Measurements from ENCODE around the gene RAD51.

RAD51 gene

DNA sequence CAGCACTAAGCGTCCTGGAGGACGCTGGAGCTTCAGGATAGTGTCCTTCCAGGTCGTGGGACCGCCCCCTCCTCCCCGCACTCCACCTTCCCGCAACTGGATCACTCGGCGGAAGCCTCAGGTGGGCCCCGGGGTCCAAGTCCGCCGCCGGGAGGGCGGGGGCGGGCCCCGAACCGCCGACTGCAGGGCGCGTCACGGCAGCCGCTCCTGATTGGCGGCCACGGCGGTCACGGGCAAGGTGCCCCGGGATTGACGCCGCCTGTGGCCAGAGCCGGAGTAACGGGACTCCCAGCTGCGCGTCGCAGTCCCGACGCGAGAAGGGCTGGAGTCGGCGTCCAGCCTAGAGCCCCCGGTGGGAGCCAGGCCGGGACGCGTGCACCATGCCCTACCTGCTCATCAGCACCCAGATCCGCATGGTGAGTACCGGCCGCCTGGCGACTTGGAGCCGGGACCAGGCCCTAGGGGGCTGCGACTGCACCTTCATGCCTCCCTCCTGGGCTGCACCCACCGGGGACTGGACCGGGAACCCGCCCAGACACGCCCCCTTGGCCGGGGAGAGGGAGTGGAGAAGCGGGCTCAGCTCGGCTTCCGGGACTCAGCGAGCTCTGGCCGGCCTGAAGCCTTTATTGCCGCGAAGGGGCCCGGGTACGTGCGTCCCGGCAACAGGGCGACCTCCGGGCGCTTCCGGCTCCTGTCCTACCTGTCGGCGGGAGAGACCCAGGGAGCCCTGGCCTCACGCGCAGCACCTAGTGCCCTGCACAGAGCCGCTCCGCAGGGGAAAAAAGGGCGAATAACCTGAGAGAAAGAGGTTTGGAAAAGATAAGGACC, 69.0 kb downstream of the RAD51 start, which contains the start of gene GCHFR:
Gene GCHFR (plus strand): TSS at position 268 of the 828 bp plus-strand sequence. CDS start 113 bp downstream, at position 381.
- peak; percentile 66 for DNase-seq

- DNase-seq: no peak
These were observed 69.7 kb downstream of the RAD51 start for GRCh38 chr15:40764629-40765103.

DNA sequence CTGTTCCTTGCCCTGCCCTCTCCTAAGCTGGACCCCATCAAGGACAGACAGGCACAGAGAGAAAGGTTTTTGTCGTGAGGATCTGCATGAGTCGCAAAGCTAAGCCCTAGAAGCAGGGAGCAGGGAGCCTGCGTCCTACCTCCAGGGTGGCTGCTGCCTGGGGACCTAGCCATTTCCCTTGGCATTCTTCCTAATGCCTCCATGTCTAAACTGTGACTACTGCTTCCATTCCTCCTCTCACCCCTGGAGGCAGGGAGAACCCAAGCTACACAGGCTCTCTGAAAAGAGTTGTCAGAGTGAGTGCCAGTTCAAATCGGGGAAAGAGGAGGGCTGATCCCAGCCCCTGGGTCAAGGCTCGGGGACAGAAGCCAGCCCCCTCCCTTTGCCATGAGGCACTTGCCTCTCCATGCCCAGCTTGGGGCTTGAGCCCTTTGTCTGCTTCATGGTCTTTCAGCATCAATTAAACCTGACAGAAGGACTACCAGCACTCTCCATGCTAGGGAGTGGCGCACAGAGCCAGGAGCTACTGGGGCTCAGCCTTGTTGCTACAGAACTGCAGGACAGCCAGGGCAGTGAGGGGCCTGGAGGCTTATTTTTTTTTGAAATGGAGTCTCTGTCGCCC, 71.3 kb downstream of the RAD51 start:
- DNase-seq: no peak

- no peak for DNase-seq
These were observed 72.2 kb downstream of the RAD51 start for GRCh38 chr15:40766906-40767837.

DNA sequence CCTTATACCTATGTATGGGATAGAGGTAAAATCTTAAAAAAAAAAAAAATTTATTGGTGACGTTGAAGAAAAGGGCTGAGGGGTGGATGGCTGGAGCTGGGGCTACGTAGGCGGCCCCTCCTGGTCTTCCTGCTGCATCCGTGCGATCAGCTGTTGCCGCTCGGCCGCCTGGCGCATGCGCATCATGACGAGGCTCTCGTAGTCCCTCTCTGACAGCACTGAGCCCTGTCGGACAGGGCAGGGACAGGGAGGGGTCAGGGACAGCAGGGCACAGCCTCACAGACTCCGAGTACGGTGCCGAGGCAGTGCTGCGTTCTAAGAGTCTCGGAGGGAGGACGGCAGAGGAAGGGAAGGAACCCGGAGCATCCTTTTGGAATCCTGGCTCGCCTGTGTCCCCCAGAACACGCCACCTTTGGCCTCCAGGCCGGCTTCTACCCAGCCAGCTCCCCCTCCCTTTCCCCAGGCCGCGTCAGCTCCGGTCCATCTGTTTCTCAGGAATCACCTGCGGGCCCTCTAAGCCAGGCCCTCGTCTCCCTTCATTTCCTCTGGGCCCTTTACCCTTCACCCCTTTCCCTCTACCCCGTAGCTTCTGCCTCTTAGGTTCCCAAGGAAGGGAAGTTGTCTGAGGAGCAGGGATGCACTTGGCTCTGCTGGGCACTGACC, 73.0 kb downstream of the RAD51 start:
- DNase-seq: no peak

DNA sequence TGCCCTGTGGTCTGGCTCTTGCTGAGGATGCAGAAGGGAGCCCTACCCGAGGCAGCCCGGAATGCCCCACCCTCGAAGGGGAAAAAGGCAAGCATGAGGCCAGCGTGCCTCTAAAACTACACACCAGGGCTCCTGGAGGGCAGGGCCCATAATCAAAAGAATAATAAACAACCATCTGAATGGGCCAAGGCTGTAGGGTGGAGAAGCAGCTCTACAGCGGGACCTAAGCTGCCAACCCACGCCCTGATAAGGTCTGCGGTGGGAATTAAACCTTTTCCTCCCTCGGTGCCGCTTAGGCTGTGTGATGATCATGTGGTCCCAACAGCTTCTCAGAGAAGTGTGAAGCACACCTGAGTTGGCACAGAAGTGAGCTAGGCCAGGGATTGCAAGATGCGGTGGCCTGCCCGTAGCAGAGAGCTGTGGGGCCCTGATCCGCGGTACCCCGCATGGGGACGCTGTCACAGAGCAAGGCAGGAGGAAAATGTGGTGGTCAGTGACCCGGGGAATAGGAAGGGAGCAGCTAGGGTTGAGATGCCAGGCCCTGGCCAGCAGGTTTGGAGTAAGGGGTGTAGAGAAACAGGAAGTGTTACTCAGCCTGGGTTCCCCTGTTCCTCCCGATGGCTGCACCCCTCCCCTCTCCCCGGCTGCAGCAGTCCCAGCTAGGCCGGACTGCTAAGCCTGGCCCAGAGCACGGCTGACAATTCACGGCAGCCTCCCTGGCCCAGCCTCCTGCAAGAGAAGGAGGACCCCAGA, 73.7 kb downstream of the RAD51 start:
- DNase-seq: no peak

DNA sequence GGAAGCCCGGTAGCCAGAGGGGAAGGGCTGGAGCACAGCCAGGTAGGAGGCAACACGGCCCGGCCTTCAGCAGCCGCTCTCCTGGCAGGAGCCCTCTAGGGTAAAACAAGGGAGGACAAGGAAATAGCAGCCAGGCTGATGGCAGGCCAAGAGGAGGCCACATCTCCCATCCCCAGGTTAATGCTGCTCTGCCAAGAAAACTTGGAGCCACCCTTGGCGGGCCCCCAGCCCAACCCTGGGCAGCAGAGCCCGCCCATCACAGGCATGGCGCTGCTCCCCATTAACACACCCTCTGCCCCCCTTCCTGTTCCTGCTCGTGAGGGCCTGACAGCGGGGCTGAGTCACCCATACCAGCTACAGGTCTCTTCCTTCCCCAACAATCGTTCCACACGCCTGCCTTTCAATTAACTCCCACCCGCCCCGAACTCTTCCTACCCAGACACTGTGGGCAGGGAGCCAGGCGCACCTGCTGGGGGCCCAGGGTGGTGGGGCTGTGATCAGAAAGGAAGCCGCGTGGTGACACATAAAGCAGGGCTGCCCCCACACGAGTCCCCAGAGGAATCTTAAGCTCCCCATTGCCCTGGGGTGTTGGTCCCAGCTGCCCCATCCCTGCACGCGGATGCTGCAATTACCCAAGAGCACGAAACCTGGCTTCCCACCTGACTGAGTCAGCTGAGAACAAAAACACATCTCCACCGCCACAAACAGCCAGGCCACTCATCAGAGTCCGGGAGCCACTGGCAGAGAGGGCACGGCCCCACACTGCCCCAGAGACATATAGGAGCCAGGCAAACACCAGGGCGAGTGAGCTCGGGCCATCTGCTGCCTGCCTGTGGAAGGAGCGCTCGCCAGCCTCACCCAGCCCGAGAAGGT, 74.5 kb downstream of the RAD51 start, which contains the start of gene C15orf62:
Gene C15orf62 (plus strand): TSS at position 707 of the 873 bp plus-strand sequence. CDS start 516 bp downstream, outside the sequence.
- no peak for DNase-seq

- DNase-seq: no peak
These were observed 75.3 kb downstream of the RAD51 start for GRCh38 chr15:40770147-40770721.

DNA sequence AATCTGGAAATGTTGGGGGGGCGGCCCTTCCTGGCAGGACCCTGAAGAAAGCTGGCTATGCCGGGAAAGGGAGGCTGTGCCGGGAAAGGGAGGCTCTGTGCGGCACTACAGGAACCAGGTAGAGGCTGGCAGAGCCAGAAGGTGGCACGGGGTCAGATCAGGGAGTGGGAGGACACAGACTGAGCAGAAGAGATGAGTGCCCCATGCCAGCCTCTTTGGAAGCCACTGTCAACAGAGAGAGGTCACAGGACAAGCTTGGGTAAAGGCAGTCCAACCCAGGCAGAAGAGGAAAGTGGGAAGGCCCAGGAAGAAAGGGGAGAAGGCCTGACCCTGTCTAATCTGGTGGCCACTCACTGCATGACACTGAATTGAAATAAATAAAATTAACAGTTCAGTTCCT, 76.3 kb downstream of the RAD51 start:
- no peak for DNase-seq

DNA sequence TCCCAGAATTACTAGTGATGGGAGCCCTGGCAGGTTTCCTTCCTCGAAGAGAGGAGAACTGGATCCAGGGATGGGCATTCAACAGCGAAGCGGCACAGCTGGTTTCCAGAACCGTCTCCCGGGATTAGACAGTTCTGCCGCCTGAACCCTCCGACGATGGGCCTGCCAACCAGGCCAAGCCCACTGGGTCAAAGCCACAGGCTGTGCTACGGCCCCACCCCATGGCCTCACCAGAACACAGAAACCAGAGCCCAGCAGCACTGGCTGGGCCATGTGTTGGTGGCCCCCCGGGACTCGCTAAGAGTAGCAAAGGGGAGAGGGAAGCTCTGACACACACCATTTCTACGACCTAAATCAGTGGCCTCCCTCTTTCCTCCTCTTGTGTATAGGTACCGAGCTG, 77.0 kb downstream of the RAD51 start:
- DNase-seq: no peak

GRCh38 chr15:40773496-40773895, 78.5 kb downstream of the RAD51 start:
- DNase-seq: no peak

- DNase-seq: no peak
These were observed 78.9 kb downstream of the RAD51 start for GRCh38 chr15:40773902-40774301.

DNA sequence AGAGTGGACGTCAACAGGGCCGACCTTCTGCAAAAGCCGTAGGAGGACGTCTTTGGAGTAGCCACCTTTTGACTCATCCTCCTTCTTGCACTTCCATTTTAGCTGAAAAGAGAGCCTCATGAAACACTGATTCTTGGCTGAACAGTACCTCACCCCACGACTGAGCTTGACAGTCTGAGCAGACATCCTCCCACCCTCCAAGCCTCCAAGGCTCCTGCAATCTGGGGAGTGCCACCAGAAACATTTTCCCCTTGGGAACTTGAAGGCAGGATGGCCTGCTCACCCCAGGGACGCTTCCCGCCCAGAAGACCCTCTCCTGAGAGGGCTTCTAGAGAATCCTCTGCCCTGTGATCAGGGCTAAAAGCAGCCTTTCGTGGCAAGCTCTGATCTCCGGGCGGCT, 80.0 kb downstream of the RAD51 start:
- DNase-seq: no peak

- no peak for DNase-seq
These were observed 81.0 kb downstream of the RAD51 start for GRCh38 chr15:40775740-40776536.

DNA sequence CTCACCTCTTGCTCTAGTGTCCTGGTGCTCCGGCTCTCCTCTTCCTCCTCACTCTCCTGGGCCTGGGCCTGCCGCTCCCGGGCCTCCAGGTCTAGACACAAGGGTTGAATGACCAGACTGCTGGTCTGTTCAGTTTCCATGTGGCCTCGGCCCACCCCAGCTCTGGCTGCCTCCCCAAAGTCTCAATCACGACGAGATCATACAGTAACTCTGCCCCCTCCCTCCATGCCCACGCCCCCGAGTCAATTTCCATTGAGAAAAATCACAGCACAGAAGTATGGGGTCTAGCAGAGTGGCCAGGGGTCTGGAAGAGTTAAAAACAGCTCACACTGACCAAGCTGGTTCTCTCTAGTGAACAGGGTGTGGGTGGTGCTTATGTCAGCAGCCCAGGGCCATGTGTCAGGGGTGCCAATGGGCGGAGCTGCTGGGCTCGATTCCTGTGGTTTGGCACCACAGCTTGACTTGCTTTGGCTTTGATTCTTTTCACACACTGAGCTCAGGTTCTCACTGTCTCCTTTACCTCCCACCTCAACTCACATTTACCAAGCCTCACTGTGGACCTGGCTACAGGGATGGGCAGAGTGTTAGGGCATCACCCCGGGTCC, 81.7 kb downstream of the RAD51 start:
- no peak for DNase-seq

All from central memory CD4-positive, alpha-beta T cell (primary cell).